ENCODE measurements around the gene TBPL2. TPM values are rescaled to one million over a fixed set of nuclear protein-coding genes. Genes with fewer than 3 reads are reported as not detected.
"Not testable (repeated sequence)": the region's sequence is repeated elsewhere in the genome, so short reads cannot be mapped to it uniquely, and the experiment has no call there.

Gene TBPL2
- total RNA-seq, 1 donor from 2014 or later = not detected

- DNase-seq (ENCODE audit: extremely low spot score, unreplicated experiment) = no peak
- no peaks in the 10 kb centered on the region for H3K27me3 Mint-ChIP-seq
- H3K9me3 Mint-ChIP-seq = no peaks in the 10 kb centered on the region
- H3K4me1 Mint-ChIP-seq (ENCODE audit: unreplicated experiment) = no peaks in the 10 kb centered on the region
- TF ChIP-seq CTCF (conservative IDR thresholded peaks at IDR 0.05) = no peak
- H3K36me3 Mint-ChIP-seq = no peaks in the 10 kb centered on the region
- no peak overlapping the region for H3K4me3 Mint-ChIP-seq
- no peak overlapping the region for H3K27ac Mint-ChIP-seq
Measured at GRCh38 chr14:55473786-55474185, 33.4 kb upstream of the TBPL2 start.

- H3K9me3 Mint-ChIP-seq = no peaks in the 10 kb centered on the region
- no peak for TF ChIP-seq CTCF (conservative IDR thresholded peaks at IDR 0.05)
- H3K36me3 Mint-ChIP-seq = no peaks in the 10 kb centered on the region
- H3K4me3 Mint-ChIP-seq = no peak overlapping the region
- no peaks in the 10 kb centered on the region for H3K27me3 Mint-ChIP-seq
- H3K4me1 Mint-ChIP-seq (ENCODE audit: unreplicated experiment) = no peaks in the 10 kb centered on the region
- no peak overlapping the region for H3K27ac Mint-ChIP-seq
- no peak for DNase-seq (ENCODE audit: extremely low spot score, unreplicated experiment)
Measured at GRCh38 chr14:55470025-55470424, 29.6 kb upstream of the TBPL2 start.

GRCh38 chr14:55467307-55467706, 26.9 kb upstream of the TBPL2 start:
- H3K27ac Mint-ChIP-seq = no peak overlapping the region
- H3K4me1 Mint-ChIP-seq (ENCODE audit: unreplicated experiment) = no peaks in the 10 kb centered on the region
- no peaks in the 10 kb centered on the region for H3K9me3 Mint-ChIP-seq
- no peaks in the 10 kb centered on the region for H3K36me3 Mint-ChIP-seq
- no peaks in the 10 kb centered on the region for H3K27me3 Mint-ChIP-seq
- TF ChIP-seq CTCF (conservative IDR thresholded peaks at IDR 0.05) = no peak
- no peak for DNase-seq (ENCODE audit: extremely low spot score, unreplicated experiment)
- no peak overlapping the region for H3K4me3 Mint-ChIP-seq

GRCh38 chr14:55458800-55459515, 18.5 kb upstream of the TBPL2 start:
- Mint-ChIP-seq H3K27me3 (peaks cover 6% of the 10 kb centered on the region), H3K9me3 (no peaks in the 10 kb centered on the region), H3K27ac (no peak overlapping the region), H3K4me3 (no peak overlapping the region), H3K4me1 (ENCODE audit: unreplicated experiment) (peaks cover 10% of the 10 kb centered on the region), H3K36me3 (no peaks in the 10 kb centered on the region)
- TF ChIP-seq CTCF (conservative IDR thresholded peaks at IDR 0.05) = no peak
- no peak for DNase-seq (ENCODE audit: extremely low spot score, unreplicated experiment)

- no peak overlapping the region for H3K4me3 Mint-ChIP-seq
- TF ChIP-seq CTCF (conservative IDR thresholded peaks at IDR 0.05) = no peak
- peaks cover 11% of the 10 kb centered on the region for H3K4me1 Mint-ChIP-seq (ENCODE audit: unreplicated experiment)
- no peak for DNase-seq (ENCODE audit: extremely low spot score, unreplicated experiment)
- H3K9me3 Mint-ChIP-seq = no peaks in the 10 kb centered on the region
- no peaks in the 10 kb centered on the region for H3K36me3 Mint-ChIP-seq
- H3K27me3 Mint-ChIP-seq = peaks cover 7% of the 10 kb centered on the region
- no peak overlapping the region for H3K27ac Mint-ChIP-seq
Measured at GRCh38 chr14:55457496-55457895, 17.1 kb upstream of the TBPL2 start.

GRCh38 chr14:55456411-55456810, 16.0 kb upstream of the TBPL2 start:
- not testable (repeated sequence) for H3K27me3 Mint-ChIP-seq; H3K9me3 Mint-ChIP-seq; H3K36me3 Mint-ChIP-seq; H3K4me3 Mint-ChIP-seq; DNase-seq (ENCODE audit: extremely low spot score, unreplicated experiment); H3K27ac Mint-ChIP-seq
- peaks cover 11% of the 10 kb centered on the region for H3K4me1 Mint-ChIP-seq (ENCODE audit: unreplicated experiment)

Measured in type B pancreatic cell (in vitro differentiated cells).